Esophagus squamous epithelium (tissue), 5 donors: ENCODE measurements around the gene PLCH2. TPM values are rescaled to one million over a fixed set of nuclear protein-coding genes. Genes with fewer than 3 reads are reported as not detected.

ENCODE experiments used
- DNase-seq: peaks from one replicate; lab custom pipeline; 2025; lab: John Stamatoyannopoulos, UW
- H3K27ac ChIP-seq, 4 donors: fragments of 200-600 bp; sonication (generic); one replicate each; pipeline ENCODE4 v1.5.1; 2016 to 2019; ENCODE audit warnings: mild to moderate bottlenecking in 1 of 4
- H3K27me3 ChIP-seq, 4 donors: fragments of 200-600 bp; sonication (generic); 1 replicate in 3 of 4; 2 replicates in 1 of 4; pipeline versions ENCODE4 v1.5.1 to v1.6.0; 2017 to 2021; ENCODE audit warnings: antibody characterized with exemption in 1 of 4
- H3K36me3 ChIP-seq, 3 donors: fragments of 200-600 bp; sonication (generic); one replicate each; pipeline ENCODE4 v1.5.1; 2016 to 2019
- H3K4me1 ChIP-seq, 3 donors: fragments of 200-600 bp; sonication (generic); one replicate each; pipeline ENCODE4 v1.5.1; 2017 to 2019
- H3K4me3 ChIP-seq, 4 donors: fragments of 200-600 bp; sonication (generic); 1 replicate in 3 of 4; 2 replicates in 1 of 4; pipeline ENCODE4 v1.5.1; 2016 to 2019; ENCODE audit warnings: mild to moderate bottlenecking in 2 of 4, moderate library complexity in 1 of 4
- H3K9me3 ChIP-seq, 3 donors: fragments of 200-600 bp; sonication (generic); one replicate each; pipeline ENCODE4 v1.5.1; 2016 to 2019
- CTCF ChIP-seq, 6 experiments: fragments of 450-650 bp in 4 of 6; fragments of 200-600 bp in 2 of 6; sonication (generic) in 2 of 6; IDR thresholded peaks; one replicate each; pipeline ENCODE4 v1.5.1; 2016 to 2019; ENCODE audit warnings: antibody characterized with exemption in 6 of 6, mild to moderate bottlenecking in 4 of 6, moderate library complexity in 4 of 6
- POLR2A ChIP-seq, 4 donors: fragments of 450-650 bp; IDR thresholded peaks; one replicate each; pipeline ENCODE4 v1.6.1; 2017; ENCODE audit warnings: antibody characterized with exemption in 4 of 4, mild to moderate bottlenecking in 4 of 4, moderate library complexity in 3 of 4
- WGBS, 2 donors: methylation state at CpG; one replicate each; pipeline ENCODE4 v1.1.5; 2018; 5-methylcytosine and 5-hydroxymethylcytosine counted together
- intact Hi-C: fragments of 100-400 bp; cut with DNase I; formaldehyde crosslinking; loops from one replicate; pipeline ENCODE4 v1.15.0; 2022
- total RNA-seq, 4 donors: library from RNA; depleted of rRNA; stranded (reverse); fragments of >200 nt; gene quantifications; one replicate each; pipeline ENCODE4 v1.1.0, GENCODE V29; 2016
- donor health status: DM: yes; HTN: yes; CAD: no.

Gene PLCH2
- total RNA-seq, 4 donors from 2014 or later, result 26.1 to 34.3 (median 31.5) TPM

- no peak for TF ChIP-seq CTCF (IDR thresholded peaks at IDR 0.05)
- no peak for TF ChIP-seq POLR2A (IDR thresholded peaks at IDR 0.05)
- Histone ChIP-seq H3K36me3 (no peaks in the 10 kb centered on the region), H3K4me1 (peaks cover 72 to 94% (median 75%) of the 10 kb centered on the region in 3 donors), H3K27me3 (peaks cover 0 to 59% (median 0%) of the 10 kb centered on the region in 4 donors), H3K4me3 (peak overlapping the region in 3 of 4 donors; percentile 20 to 67 (median 46)), H3K9me3 (no peaks in the 10 kb centered on the region), H3K27ac (peak overlapping the region in 3 of 4 donors; percentile 51 to 86 (median 62))
- DNase-seq, result no peak
- 48 to 67% methylated on average over 1 to 9 of the region's 10 CpGs for WGBS, 2 donors
- intact Hi-C loops, result no loop called here
These were observed 52.5 kb downstream of the PLCH2 start for GRCh38 chr1:2528611-2528965.

DNA sequence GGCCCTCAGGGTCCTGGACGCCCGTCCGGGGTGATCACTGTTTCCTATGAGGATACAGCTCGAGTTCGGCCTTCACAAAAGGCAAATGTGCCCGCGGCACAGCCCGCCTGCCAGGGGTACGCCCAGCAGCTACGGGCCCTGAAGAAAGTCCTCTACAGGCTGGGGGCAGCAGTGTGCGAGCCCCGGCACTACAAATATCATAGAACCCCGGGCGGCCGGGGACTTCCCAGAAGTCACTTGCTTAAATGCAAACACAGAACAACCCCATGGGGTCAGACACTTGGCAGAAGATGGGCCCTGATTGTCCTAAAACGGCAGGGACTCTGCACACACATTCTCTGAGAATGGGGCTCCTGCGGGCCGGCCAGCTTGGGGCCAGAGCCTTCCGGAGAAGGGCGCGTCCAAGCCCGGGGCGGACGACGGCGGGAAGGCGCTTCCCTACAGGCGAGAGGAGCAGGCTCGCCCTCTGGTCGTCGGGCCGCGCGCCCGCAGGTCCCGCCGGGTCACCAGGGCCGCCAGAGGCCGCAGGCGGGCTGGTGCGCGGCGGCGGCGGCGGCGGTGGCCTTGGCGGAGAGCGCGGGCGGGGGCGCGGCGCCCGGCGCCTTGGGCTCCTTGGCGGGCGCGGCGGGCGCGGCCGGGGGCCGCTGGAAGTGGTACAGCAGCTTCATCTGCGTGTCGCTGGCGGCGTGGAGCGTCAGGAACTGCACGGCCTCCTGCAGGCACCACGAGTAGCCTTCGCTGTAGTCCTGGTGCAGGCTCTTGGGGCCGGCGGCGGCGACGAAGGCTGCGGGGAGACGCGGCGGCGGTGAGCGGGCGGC, 53.1 kb downstream of the PLCH2 start:
- intact Hi-C loops, result no loop called here
- peak overlapping the region; percentile 22 to 67 (median 42) for H3K4me3 ChIP-seq
- no peak for TF ChIP-seq POLR2A (IDR thresholded peaks at IDR 0.05)
- TF ChIP-seq CTCF (IDR thresholded peaks at IDR 0.05), result no peak
- WGBS, 2 donors, result 0% methylated on average over 4 of the region's 84 CpGs; no CpG with 5 or more reads in 1 of the 2 donors
- H3K27ac ChIP-seq, result peak overlapping the region in 3 of 4 donors; percentile 51 to 86 (median 62)
- H3K4me1 ChIP-seq, result peaks cover 73 to 94% (median 75%) of the 10 kb centered on the region in 3 donors
- no peaks in the 10 kb centered on the region for H3K36me3 ChIP-seq
- no peak for DNase-seq
- H3K9me3 ChIP-seq, result no peaks in the 10 kb centered on the region
- peaks cover 0 to 64% (median 0%) of the 10 kb centered on the region in 4 donors for H3K27me3 ChIP-seq

DNA sequence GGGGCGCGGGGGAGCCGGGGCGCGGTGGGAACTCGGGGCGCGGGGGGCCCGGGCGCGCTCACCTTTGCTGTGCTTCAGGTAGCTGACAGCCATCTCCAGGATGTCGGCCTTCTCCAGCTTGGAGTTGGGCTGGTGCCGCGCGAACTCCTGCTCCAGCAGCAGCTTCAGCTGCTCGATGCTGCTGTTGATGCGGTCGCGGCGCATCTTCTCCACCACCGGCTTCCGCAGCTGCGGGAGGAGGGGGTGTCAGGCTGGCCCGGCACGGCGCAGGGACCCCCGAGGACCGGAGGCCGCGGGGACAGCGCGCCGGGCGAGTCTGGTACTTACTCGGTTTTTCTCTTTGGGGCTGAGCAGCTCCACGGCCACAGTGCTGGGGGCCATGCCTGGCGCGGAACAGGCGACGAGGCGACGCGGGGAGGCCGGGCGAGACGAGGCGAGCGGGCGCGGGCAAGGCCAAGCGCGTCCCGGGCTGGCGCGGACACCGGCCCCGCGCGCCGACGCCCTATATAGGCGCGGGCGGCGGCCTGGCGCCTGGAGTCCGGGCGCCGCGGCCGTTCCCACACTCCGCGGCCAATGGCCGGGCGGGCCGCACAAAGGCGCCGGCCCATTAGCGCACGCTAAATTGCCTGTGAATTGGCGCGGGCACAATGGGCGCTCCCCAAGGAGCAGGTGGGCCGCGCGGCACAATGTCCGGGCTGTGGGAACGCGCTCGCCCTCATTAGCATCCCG, 53.9 kb downstream of the PLCH2 start, which contains the start of gene HES5:
Gene HES5 (minus strand): TSS at position 480 of the 729 bp plus-strand sequence. CDS start 99 bp downstream, at position 381.
- no peak for DNase-seq
- no peaks in the 10 kb centered on the region for H3K36me3 ChIP-seq
- WGBS, 2 donors, result no CpG with 5 or more reads among the region's 91 CpGs
- no peaks in the 10 kb centered on the region for H3K9me3 ChIP-seq
- peaks cover 0 to 72% (median 0%) of the 10 kb centered on the region in 4 donors for H3K27me3 ChIP-seq
- peaks cover 75 to 94% (median 80%) of the 10 kb centered on the region in 3 donors for H3K4me1 ChIP-seq
- intact Hi-C loops, result no loop called here
- peak within 1 kb of the TSS; percentile 41 to 86 (median 56) for H3K27ac ChIP-seq
- peak within 1 kb of the TSS; percentile 22 to 67 (median 42) for H3K4me3 ChIP-seq
- TF ChIP-seq CTCF (IDR thresholded peaks at IDR 0.05), result no peak
- no peak for TF ChIP-seq POLR2A (IDR thresholded peaks at IDR 0.05)

DNA sequence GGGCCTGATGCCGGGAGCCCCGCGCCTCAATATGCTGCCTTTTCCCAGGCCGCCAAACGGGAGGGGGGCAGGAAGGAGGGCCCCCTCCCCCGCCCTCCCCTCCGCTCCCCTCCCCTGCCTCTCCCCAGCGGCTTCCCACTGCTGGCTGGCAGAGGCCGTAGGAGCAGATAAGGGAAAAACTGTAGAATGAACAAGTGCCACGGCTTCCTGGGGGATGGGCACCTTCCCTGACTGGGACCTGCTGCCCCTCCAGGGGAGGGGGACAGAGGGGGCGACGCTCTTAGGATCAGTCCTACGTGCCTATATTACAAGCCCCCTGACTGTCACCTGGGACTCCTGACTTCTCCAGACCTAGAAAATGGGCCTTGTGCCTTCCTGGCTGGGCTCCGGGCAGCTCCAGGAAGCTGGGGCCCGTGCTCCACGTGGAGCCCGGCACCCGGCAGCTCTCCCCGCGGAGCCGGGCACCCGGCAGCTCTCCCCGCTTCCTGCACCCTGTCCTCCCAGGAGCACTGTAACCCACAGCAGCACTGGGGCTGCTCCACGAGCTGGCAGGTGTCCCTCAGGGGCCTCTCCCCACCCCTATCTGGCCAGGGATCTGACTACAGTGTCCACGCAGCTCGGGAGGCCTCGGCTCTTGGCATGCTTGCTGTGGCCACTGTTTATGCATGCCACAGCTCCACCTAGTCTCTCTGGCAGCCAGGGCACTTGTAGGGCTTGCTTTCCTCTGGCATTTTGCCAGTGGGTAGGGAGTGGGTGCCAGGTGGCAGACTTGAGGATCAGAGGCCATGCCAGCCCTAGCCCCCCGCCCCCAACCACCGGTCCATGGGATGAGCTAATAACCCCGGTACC, 54.6 kb downstream of the PLCH2 start:
- intact Hi-C loops, result no loop called here
- Histone ChIP-seq H3K36me3 (no peaks in the 10 kb centered on the region), H3K4me1 (peaks cover 75 to 94% (median 78%) of the 10 kb centered on the region in 3 donors), H3K27ac (peak overlapping the region; percentile 41 to 62 (median 50)), H3K27me3 (peaks cover 0 to 80% (median 0%) of the 10 kb centered on the region in 4 donors), H3K4me3 (peak overlapping the region; percentile 22 to 67 (median 42)), H3K9me3 (no peaks in the 10 kb centered on the region)
- TF ChIP-seq CTCF (IDR thresholded peaks at IDR 0.05) (no peak), POLR2A (IDR thresholded peaks at IDR 0.05) (no peak)
- DNase-seq, result no peak
- WGBS, 2 donors, result 10 to 15% methylated on average over 5 to 8 of the region's 30 CpGs
